Spleen (tissue), 7 donors: ENCODE data around the gene TMPRSS11D.

Source experiments
- CTCF ChIP-seq, 11 experiments: fragments of 200-600 bp in 7 of 11; fragments of 450-650 bp in 4 of 11; sonication (generic) in 4 of 11; IDR thresholded peaks in 8 of 11; conservative IDR thresholded peaks in 3 of 11; 1 replicate in 7 of 11; 2 replicates in 4 of 11; pipeline versions ENCODE4 v1.4.0 to v1.8.0; 2016 to 2021; ENCODE audit warnings: antibody characterized with exemption in 11 of 11, inconsistent platforms in 4 of 11, mild to moderate bottlenecking in 1 of 11
- POLR2A ChIP-seq, 3 donors: fragments of 450-650 bp; IDR thresholded peaks; one replicate each; pipeline ENCODE4 v1.5.1; 2017; ENCODE audit warnings: antibody characterized with exemption in 3 of 3, mild to moderate bottlenecking in 1 of 3
- donor health status: DM: no; HTN: no; CAD: no; lungs with moderate emphysema.
- donor health status: DM: no; HTN: no; CAD: no.
- donor health status: DM: no; HTN: no; CAD: no.

- peak in 10 of 11 experiments; percentile 29 to 66 (median 61) for TF ChIP-seq CTCF (IDR thresholded peaks at IDR 0.05 in 8 of 11, conservative IDR thresholded peaks at IDR 0.05 in 3 of 11)
- no peak for TF ChIP-seq POLR2A (IDR thresholded peaks at IDR 0.05)
Observed at GRCh38 chr4:67909905-67910584, 26.2 kb upstream of the TMPRSS11D start.
